GM19240 (cell line): ENCODE results near the gene SORCS2.
A peak's percentile ranks its signal among the peaks of the same experiment; 100 is the strongest.

Experiments
- DNase-seq: peaks from one replicate; pipeline ENCODE4 v3.0.0; 2011; ENCODE audit warnings: low spot score; ENCODE audit not compliant: insufficient read length

Gene SORCS2

GRCh38 chr4:7192252-7193029 is at the start of gene SORCS2:
TSS of gene SORCS2 (plus strand) at chr4:7192538.
- peak; percentile 41 for DNase-seq

GRCh38 chr4:7144374-7145290 is 47.7 kb upstream of the SORCS2 start:
- no peak for DNase-seq

- no peak for DNase-seq
Measured at GRCh38 chr4:7145291-7145934, 46.9 kb upstream of the SORCS2 start.

GRCh38 chr4:7146059-7146785 is 46.1 kb upstream of the SORCS2 start:
- no peak for DNase-seq

GRCh38 chr4:7146786-7147115 is 45.6 kb upstream of the SORCS2 start:
- DNase-seq, result no peak

- no peak for DNase-seq
Measured at GRCh38 chr4:7147261-7147660, 45.1 kb upstream of the SORCS2 start.

GRCh38 chr4:7147661-7148310 is 44.6 kb upstream of the SORCS2 start:
- no peak for DNase-seq

- DNase-seq, result no peak
Measured at GRCh38 chr4:7148337-7148736, 44.0 kb upstream of the SORCS2 start.

- DNase-seq, result no peak
Measured at GRCh38 chr4:7150036-7150635, 42.2 kb upstream of the SORCS2 start.

GRCh38 chr4:7151668-7152227 is 40.6 kb upstream of the SORCS2 start:
- DNase-seq, result no peak

GRCh38 chr4:7153711-7154110 is 38.6 kb upstream of the SORCS2 start:
- DNase-seq, result no peak

GRCh38 chr4:7154351-7154981 is 37.9 kb upstream of the SORCS2 start:
- DNase-seq, result no peak

GRCh38 chr4:7155590-7156071 is 36.7 kb upstream of the SORCS2 start:
- DNase-seq, result no peak

GRCh38 chr4:7156328-7156727 is 36.0 kb upstream of the SORCS2 start:
- DNase-seq, result no peak

GRCh38 chr4:7156761-7157488 is 35.4 kb upstream of the SORCS2 start:
- DNase-seq, result no peak

GRCh38 chr4:7157666-7158065 is 34.7 kb upstream of the SORCS2 start:
- no peak for DNase-seq

- DNase-seq, result no peak
Measured at GRCh38 chr4:7158081-7158750, 34.1 kb upstream of the SORCS2 start.

- no peak for DNase-seq
Measured at GRCh38 chr4:7158991-7159390, 33.3 kb upstream of the SORCS2 start.
